ENCODE measurements around the gene LIMA1.

LIMA1 gene

DNA sequence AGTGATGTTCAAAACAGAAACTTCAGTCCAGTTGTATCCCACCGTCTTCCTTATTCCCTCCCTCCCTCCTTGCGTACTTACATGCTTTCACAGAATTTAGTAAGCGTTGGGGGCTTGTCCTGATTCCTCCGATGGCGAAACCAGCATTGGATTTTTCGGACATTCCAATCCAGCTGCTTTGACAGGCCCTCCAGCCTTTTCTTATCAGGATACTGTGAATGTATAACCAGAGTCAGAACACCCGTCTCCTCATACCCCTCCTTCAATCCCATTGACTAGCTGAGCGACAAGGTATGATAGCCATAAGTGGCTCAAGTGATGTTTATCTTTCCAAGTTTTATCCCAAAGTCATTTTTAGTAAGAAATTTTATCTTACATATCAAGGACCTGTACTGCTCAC, 140.3 kb downstream of the LIMA1 start:
- Histone ChIP-seq H4K20me1 (ENCODE audit: control insufficient read depth, insufficient read depth, low read depth, low read length) (no peaks in the 10 kb centered on the region), H3K9me3 (ENCODE audit: control insufficient read depth, insufficient read depth, low read length) (no peaks in the 10 kb centered on the region), H3K79me2 (ENCODE audit: control insufficient read depth, low read length) (no peaks in the 10 kb centered on the region; the same call in 1 of the 2 replicates), H3K27me3 (ENCODE audit: control insufficient read depth, low read length) (no peaks in the 10 kb centered on the region), H3K36me3 (ENCODE audit: control insufficient read depth, low read length) (peaks cover 8% of the 10 kb centered on the region; the same call in 1 of the 2 replicates), H3K4me1 (ENCODE audit: control insufficient read depth, low read length) (no peaks in the 10 kb centered on the region), H3K27ac (ENCODE audit: low read depth, low read length) (no peak overlapping the region), H3F3A (ENCODE audit: control insufficient read depth, insufficient read depth) (no peaks in the 10 kb centered on the region), H3K9me2 (replicated peaks; ENCODE audit: control insufficient read depth, low read length) (no peaks in the 10 kb centered on the region), H3K4me3 (ENCODE audit: low read length) (no peak overlapping the region), H3K4me2 (ENCODE audit: low read length) (no peak overlapping the region)
- TF ChIP-seq EZH2phosphoT487 (IDR thresholded peaks at IDR 0.05; ENCODE audit: borderline replicate concordance, low read length) = no peak
- TF ChIP-seq, protein P1, sequence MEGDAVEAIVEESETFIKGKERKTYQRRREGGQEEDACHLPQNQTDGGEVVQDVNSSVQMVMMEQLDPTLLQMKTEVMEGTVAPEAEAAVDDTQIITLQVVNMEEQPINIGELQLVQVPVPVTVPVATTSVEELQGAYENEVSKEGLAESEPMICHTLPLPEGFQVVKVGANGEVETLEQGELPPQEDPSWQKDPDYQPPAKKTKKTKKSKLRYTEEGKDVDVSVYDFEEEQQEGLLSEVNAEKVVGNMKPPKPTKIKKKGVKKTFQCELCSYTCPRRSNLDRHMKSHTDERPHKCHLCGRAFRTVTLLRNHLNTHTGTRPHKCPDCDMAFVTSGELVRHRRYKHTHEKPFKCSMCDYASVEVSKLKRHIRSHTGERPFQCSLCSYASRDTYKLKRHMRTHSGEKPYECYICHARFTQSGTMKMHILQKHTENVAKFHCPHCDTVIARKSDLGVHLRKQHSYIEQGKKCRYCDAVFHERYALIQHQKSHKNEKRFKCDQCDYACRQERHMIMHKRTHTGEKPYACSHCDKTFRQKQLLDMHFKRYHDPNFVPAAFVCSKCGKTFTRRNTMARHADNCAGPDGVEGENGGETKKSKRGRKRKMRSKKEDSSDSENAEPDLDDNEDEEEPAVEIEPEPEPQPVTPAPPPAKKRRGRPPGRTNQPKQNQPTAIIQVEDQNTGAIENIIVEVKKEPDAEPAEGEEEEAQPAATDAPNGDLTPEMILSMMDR (IDR thresholded peaks at IDR 0.05; ENCODE audit: low read depth, low read length, poor library complexity, severe bottlenecking) = no peak

DNA sequence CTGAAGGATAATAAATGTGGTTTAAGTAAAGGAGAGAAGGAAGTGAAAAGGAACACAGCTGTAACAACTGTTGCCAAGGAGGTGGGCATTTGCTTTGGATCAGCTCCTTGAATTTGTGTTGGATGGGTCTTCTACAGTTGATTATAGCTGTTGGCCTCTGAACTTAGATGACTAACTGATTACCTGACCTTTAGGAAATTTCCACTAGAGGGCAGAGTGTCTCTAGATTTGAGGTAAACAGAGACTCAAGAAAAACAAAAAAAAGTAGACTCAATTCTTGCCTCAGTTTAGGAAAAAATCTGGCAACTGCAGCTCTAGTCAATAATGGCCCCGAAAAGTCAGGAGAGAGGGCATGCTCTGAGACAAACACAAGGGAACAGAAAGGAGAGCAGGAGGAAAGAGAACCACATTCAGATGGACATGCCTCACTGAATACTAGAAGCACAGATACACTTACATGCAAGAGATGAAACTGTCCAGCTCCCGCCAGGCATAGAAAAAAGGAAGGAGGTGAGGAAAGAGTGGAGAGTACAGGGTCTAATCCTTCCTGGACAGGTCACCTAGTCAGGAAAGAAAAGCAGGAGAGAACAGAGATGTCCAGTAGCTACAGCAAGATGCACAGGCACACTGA, 150.7 kb downstream of the LIMA1 start:
- no peaks in the 10 kb centered on the region for H3K9me2 ChIP-seq (replicated peaks; ENCODE audit: control insufficient read depth, low read length)
- no peaks in the 10 kb centered on the region for H3K27me3 ChIP-seq (ENCODE audit: control insufficient read depth, low read length)
- H3F3A ChIP-seq (ENCODE audit: control insufficient read depth, insufficient read depth) = no peaks in the 10 kb centered on the region
- H4K20me1 ChIP-seq (ENCODE audit: control insufficient read depth, insufficient read depth, low read depth, low read length) = 0 out of 2 replicates have a peak, but pooled peaks cover 3% of the 10 kb centered on the region
- TF ChIP-seq, protein P1 (IDR thresholded peaks at IDR 0.05; ENCODE audit: low read depth, low read length, poor library complexity, severe bottlenecking) = peak; percentile 84
- no peak for TF ChIP-seq EZH2phosphoT487 (IDR thresholded peaks at IDR 0.05; ENCODE audit: borderline replicate concordance, low read length)
- peaks cover 58% of the 10 kb centered on the region for H3K36me3 ChIP-seq (ENCODE audit: control insufficient read depth, low read length)
- H3K9me3 ChIP-seq (ENCODE audit: control insufficient read depth, insufficient read depth, low read length) = no peaks in the 10 kb centered on the region
- no peak overlapping the region for H3K27ac ChIP-seq (ENCODE audit: low read depth, low read length)
- no peak overlapping the region for H3K4me3 ChIP-seq (ENCODE audit: low read length)
- no peaks in the 10 kb centered on the region for H3K79me2 ChIP-seq (ENCODE audit: control insufficient read depth, low read length)
- H3K4me2 ChIP-seq (ENCODE audit: low read length) = no peak overlapping the region
- H3K4me1 ChIP-seq (ENCODE audit: control insufficient read depth, low read length) = no peaks in the 10 kb centered on the region; the same call in 1 of the 2 replicates

DNA sequence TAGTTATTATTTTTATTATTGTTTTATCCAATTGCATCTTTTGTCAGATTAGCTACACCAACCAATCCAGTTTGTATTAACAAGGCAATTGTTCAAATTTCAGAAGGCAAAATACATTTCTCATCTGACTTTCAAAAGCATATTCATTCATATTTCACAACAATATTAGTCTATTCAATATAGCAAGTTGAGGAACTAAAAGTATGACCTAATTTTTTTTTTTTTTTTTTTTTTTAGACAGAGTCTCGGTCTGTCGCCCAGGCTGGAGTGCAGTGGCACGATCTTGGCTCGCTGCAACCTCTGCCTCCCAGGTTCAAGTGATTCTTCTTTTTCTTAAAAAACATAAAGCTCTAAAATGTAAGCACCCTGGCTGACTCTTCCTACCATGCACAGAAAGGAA, 154.0 kb downstream of the LIMA1 start:
- H3K27ac ChIP-seq (ENCODE audit: low read depth, low read length) = no peak overlapping the region
- no peak for TF ChIP-seq EZH2phosphoT487 (IDR thresholded peaks at IDR 0.05; ENCODE audit: borderline replicate concordance, low read length)
- TF ChIP-seq, protein P1 (IDR thresholded peaks at IDR 0.05; ENCODE audit: low read depth, low read length, poor library complexity, severe bottlenecking) = no peak
- no peaks in the 10 kb centered on the region for H3K9me3 ChIP-seq (ENCODE audit: control insufficient read depth, insufficient read depth, low read length)
- H3K4me3 ChIP-seq (ENCODE audit: low read length) = no peak overlapping the region
- H3F3A ChIP-seq (ENCODE audit: control insufficient read depth, insufficient read depth) = no peaks in the 10 kb centered on the region
- H3K36me3 ChIP-seq (ENCODE audit: control insufficient read depth, low read length) = peaks cover 56% of the 10 kb centered on the region
- H3K27me3 ChIP-seq (ENCODE audit: control insufficient read depth, low read length) = no peaks in the 10 kb centered on the region
- no peaks in the 10 kb centered on the region for H3K79me2 ChIP-seq (ENCODE audit: control insufficient read depth, low read length)
- no peaks in the 10 kb centered on the region for H3K9me2 ChIP-seq (replicated peaks; ENCODE audit: control insufficient read depth, low read length)
- H3K4me1 ChIP-seq (ENCODE audit: control insufficient read depth, low read length) = no peaks in the 10 kb centered on the region; the same call in 1 of the 2 replicates
- no peak overlapping the region for H3K4me2 ChIP-seq (ENCODE audit: low read length)
- 0 out of 2 replicates have a peak, but pooled peaks cover 3% of the 10 kb centered on the region for H4K20me1 ChIP-seq (ENCODE audit: control insufficient read depth, insufficient read depth, low read depth, low read length)
